ENCODE measurements around the gene ANAPC13.

Gene ANAPC13

GRCh38 chr3:134449277-134449676 lies 36.5 kb downstream of the ANAPC13 start:
- no peak for DNase-seq (ENCODE audit: low read depth)

- DNase-seq (ENCODE audit: low read depth): no peak
Measured at GRCh38 chr3:134448664-134449063, 37.1 kb downstream of the ANAPC13 start.

GRCh38 chr3:134447351-134447750 lies 38.4 kb downstream of the ANAPC13 start:
- DNase-seq (ENCODE audit: low read depth): no peak

- no peak for DNase-seq (ENCODE audit: low read depth)
Measured at GRCh38 chr3:134446800-134447199, 39.0 kb downstream of the ANAPC13 start.

GRCh38 chr3:134445636-134446035 lies 40.1 kb downstream of the ANAPC13 start:
- DNase-seq (ENCODE audit: low read depth): no peak

- DNase-seq (ENCODE audit: low read depth): no peak
Measured at GRCh38 chr3:134445095-134445494, 40.7 kb downstream of the ANAPC13 start.

- no peak for DNase-seq (ENCODE audit: low read depth)
Measured at GRCh38 chr3:134441821-134442220, 44.0 kb downstream of the ANAPC13 start.

- no peak for DNase-seq (ENCODE audit: low read depth)
Measured at GRCh38 chr3:134441321-134441720, 44.5 kb downstream of the ANAPC13 start.

- DNase-seq (ENCODE audit: low read depth): no peak
Measured at GRCh38 chr3:134437211-134437752, 48.5 kb downstream of the ANAPC13 start.

GRCh38 chr3:134432236-134432635 lies 53.5 kb downstream of the ANAPC13 start:
- no peak for DNase-seq (ENCODE audit: low read depth)

GRCh38 chr3:134430950-134431445 lies 54.8 kb downstream of the ANAPC13 start:
- DNase-seq (ENCODE audit: low read depth): no peak

GRCh38 chr3:134430174-134430573 lies 55.6 kb downstream of the ANAPC13 start:
- no peak for DNase-seq (ENCODE audit: low read depth)

- no peak for DNase-seq (ENCODE audit: low read depth)
Measured at GRCh38 chr3:134428401-134428800, 57.4 kb downstream of the ANAPC13 start.
